Cardiac fibroblast (primary cell): Measurements from ENCODE around the gene CHST10.

ENCODE experiments used
- DNase-seq, 2 donors: peaks; one replicate each; pipeline versions ENCODE4 v3.0.0 to v3.0.0-alpha.2; 2010; ENCODE audit warnings: low read depth in 2 of 2
- H3K4me3 ChIP-seq, 2 donors: replicated peaks in 1 of 2; 1 replicate in 1 of 2; 2 replicates in 1 of 2; pipeline ENCODE4 v1.5.1; 2011; ENCODE audit warnings: low read depth in 2 of 2, low read length in 2 of 2, mild to moderate bottlenecking in 2 of 2, moderate library complexity in 1 of 2
- CTCF ChIP-seq: IDR thresholded peaks from one replicate; pipeline ENCODE4 v1.5.1; 2011; ENCODE audit warnings: low read depth, mild to moderate bottlenecking, low read length, inconsistent platforms

Gene CHST10

GRCh38 chr2:100425107-100425506 is 7.6 kb upstream of the CHST10 start:
- no peak overlapping the region for H3K4me3 ChIP-seq
- DNase-seq = no peak
- no peak for TF ChIP-seq CTCF

- TF ChIP-seq CTCF = no peak
- no peak for DNase-seq
- no peak overlapping the region for H3K4me3 ChIP-seq
Measured at GRCh38 chr2:100424277-100424875, 6.9 kb upstream of the CHST10 start.

DNA sequence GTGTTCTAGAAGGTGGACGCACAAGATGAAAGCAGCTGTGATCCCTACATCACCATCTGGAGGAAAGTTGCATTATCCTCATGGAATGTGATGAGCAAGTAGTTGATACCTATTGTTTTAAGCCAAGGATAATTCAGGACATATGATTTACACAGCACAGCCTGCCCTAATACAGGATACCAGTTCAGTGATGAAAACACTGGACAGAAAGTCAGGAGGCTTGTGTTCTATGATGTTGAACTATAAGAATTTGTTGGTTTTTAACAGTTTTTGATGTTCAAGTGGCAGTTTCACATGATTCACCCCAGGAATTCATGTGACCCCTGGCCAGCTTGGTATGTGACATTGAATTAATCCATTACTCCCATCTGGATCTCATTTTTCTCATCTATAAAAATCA is 6.2 kb upstream of the CHST10 start:
- no peak overlapping the region for H3K4me3 ChIP-seq
- peak in 1 of 2 donors; percentile 4 for DNase-seq

GRCh38 chr2:100422320-100423055 is 5.0 kb upstream of the CHST10 start:
- peak; percentile 51 for DNase-seq
- peak; percentile 78 for TF ChIP-seq CTCF
- H3K4me3 ChIP-seq = no peak overlapping the region

More for the DNA sequence above, 6.2 kb upstream of the CHST10 start:
- no peak for TF ChIP-seq CTCF

DNA sequence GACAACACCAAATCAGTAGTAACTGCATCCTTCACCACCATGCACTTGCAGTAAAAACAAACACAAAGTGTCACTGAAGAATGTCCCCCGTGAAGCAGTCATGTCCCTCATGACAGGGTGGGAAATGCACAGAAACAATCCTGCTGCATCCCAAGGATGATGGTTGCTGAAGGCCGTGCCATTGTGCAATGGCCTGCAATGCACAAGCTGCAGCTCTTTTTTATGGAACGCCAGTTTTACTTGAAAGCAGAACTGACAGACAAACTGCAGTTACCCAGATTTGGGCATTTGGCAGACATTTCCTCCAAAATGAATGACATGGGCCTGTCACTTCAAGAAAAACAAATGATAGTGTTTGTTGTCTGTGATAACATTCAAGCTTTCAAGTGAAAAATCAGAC is 2.4 kb upstream of the CHST10 start:
- H3K4me3 ChIP-seq = no peak overlapping the region
- no peak for TF ChIP-seq CTCF
- no peak for DNase-seq

- TF ChIP-seq CTCF = no peak
Measured at GRCh38 chr2:100418406-100418962, 1.0 kb upstream of the CHST10 start.

More at GRCh38 chr2:100418406-100418962, 1.0 kb upstream of the CHST10 start:
- no peak for DNase-seq
- H3K4me3 ChIP-seq = no peak overlapping the region
